ENCODE measurements around the gene CABLES1.

Gene CABLES1

DNA sequence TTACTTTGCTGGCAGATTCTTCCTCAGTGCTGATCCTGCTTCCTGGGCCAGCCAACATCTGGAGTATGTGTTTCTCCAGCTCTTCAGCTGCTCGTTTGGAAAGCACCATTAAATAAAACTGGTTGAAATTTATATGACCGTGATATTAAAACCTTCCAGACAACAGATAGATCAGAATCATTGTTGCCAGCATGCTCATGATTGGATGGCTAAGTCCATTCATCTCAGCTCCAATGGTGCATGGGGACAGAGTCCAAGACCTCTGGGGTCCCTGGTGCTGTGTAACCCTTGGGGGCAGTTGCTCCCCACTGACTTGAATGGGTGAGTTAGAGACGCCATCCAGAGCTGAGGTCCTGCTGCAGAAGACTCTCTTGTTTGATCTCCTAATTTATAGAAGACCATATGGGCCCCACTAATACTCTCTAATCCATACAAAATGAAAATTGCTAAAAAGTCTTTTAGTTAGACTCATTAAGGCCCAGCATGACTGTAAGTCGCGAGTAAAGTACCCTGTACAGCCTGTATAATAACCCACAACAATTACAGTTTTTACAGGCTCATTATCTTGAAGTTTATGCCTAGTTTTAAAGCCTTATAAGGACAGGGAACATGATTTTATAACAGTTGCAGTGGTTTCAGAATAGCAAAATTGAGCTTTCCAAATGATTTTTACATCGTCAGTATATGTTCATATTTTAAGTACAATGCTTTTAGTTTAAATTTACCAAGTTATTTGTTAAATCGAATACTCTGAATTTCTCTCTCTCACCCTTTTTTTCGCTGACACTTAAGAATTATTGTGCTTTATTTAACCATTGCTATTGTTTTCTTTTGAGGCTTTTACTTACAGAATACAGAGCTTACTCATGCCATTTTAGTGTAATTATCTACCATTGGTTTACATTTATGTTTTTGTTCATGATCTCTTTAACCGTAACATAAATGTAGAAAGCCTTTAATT lies 60.0 kb downstream of the CABLES1 start:
- DNase-seq (ENCODE audit: low read depth) = no peak

DNA sequence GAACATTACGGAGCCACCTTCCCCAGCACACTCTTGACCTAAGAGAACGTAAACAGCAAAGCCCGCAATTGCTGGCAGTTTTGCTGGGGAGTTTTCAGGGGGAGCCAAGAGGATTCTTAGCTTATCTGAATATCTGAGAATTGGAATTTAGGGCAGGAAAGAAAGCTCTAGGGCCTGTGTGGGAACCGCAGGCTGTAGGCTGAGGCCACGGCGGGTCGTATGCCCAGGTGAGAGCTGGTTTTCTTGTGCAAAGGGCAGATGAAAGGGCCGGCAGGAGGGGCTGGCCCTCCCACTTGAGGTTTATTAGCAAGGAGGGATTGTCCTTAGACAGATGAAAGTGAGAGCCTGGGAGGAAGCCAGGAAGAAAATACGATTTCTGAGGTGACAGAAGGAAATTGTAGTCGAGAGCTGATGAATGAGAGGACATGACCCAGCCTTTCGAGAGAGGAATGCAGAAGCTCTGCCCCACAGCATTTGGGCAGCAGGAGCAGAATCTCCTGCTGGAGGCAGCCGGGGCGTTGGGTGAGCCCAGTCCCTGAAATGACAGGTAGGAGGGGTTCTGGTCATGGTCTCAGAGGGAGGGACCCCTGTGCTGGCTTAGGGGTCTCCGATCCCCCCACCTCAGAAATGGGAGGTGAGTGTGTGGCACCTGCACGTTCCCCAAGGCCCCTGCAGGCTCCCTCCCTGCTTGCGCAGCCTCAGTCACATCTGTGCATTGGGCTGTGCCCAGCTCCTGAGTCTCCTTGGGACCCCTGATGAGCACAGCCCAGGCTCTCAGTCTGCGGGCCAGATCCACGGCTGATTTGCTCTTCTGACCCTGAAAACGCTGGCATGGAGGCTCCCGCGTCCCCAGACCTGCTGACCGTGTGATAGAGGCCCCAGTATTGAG lies 61.1 kb downstream of the CABLES1 start:
- DNase-seq (ENCODE audit: low read depth) = no peak

DNA sequence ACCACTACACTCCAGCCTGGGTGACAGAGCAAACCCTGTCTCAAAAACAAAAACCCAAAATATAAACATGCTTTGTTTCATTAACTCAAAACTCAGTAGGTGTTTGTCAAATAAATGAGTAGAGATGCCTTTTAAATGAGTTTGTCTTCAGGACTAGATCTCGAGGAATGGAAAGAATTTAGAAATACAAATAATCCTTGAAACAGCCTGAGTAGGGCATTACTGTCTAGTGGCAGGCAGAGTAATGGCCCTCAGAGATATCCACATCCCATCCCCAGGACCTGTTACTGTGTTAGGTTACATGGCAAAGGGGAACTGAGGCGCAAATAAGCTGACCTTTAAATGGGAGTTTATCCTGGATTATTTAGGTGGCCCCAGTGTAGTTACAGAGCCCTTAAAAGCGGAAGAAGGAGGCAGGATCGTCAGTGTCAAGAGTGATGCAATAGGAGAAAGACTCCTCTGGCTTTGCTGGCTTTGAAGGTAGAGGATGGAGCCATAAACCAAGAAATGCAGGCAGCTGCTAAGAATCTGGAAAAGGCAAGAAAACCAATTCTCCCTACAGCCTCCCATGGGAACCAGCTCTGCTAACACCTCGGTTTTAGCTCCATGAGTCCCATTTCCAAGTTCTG lies 63.0 kb downstream of the CABLES1 start:
- no peak for DNase-seq (ENCODE audit: low read depth)

DNA sequence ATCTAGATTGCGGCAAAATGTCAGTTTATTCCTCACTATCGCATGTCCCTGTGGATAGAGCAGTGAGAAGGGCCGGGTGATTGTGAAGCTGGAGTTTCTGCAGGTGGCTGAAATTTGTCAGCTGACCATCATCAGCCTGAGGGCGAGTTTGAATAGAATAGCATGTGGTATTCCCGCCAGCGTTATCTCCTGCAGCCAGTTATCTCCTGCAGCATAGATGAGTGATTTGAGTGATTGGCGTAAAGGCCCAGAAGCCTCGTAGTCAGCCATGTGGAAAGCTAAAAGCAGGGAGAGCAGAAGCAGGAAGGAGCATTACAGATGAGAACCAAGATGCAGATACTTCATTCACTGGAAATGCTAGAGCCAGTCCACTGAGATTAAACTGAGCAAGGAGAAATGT lies 65.5 kb downstream of the CABLES1 start:
- no peak for DNase-seq (ENCODE audit: low read depth)

DNA sequence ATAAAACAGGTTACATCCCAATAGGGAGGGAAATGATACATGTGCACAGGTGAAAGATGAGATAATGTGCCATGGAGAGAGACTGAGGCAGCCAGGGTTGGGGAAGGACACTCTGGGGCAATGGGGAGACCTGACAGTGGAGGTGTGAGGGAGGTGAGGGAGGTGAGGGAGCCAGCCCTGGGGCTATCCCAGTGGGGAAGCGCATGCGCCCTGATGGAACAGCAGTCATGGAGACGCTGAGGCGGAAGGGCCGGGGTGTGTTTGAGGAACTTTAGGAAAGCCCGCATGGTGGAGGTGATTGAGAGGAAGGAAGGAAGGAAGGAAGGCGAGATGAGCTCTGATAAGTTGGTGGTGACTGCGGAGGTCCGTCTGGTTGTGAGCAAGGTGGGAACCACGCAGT lies 66.5 kb downstream of the CABLES1 start:
- DNase-seq (ENCODE audit: low read depth) = no peak

DNA sequence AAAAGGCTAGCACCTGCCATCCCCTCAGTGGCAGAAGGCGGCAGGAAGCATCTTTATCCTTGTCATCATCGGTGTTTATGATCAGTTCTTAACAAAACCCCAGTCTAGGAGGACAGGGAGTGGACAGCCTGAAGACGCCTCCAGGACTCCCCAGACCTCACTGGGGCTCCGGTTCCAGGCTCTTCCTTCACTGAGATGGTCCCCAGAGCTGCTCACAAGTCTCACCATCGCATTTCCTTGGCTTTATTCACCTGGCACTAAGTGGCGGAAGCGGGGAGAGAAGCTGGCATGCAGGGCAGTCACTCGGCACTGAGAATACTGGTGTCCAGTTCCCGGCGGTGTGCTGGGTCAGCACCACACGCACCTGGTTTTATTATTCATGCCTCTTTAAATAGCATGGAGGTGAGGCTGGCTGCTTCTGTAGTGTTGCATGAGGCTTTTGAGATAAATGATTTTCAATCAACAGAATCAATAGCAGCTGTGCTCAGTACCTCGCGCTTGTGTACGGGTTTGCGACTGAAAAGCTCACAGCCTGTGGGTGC lies 68.7 kb downstream of the CABLES1 start:
- no peak for DNase-seq (ENCODE audit: low read depth)

DNA sequence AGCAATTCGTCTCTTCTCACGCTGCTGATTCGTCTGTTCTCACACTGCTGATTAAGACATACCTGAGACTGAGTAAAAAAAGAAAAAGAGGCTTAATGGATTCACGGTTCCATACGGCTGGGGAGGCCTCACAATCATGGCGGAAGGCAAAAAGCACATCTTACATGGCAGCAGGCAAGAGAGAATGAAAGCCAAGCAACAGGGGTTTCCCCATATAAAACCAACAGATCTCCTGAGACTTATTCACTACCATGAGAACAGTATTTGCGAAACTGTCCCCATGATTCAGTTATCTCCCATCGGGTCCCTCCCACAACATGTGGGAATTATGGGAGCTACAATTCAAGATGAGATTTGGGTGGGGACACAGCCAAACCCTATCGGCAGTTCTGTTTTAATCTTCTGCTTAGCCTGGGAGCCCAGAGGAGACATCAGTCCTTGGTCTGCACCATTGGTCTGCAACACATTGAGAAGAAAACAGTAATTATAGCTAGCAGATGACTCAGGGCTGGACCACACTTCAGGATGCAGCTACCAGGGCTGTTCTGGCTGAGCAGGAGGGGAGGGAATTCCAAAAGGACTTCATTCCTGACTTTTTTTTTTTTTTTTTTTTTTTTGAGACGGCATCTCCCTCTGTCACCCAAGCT lies 69.4 kb downstream of the CABLES1 start:
- no peak for DNase-seq (ENCODE audit: low read depth)

DNA sequence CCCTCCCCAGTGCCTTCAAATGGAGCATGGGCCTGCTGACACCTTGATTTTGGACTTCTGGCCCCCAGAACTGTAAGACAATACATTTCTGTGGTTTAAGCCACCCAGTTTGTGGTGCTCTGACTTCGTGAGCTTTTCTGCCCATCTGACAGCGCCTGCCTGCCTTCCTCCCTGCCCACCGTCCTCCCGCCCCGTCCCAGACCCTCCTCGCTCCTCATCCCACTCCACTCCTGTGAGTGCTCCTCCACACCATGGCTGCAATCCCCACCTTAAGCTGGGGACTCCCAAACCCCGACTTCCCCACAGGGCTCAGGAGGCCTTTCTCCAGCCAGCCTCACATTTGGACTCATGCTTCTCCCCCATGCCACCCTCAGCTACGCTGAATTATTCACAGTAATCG lies 70.7 kb downstream of the CABLES1 start:
- DNase-seq (ENCODE audit: low read depth) = no peak

DNA sequence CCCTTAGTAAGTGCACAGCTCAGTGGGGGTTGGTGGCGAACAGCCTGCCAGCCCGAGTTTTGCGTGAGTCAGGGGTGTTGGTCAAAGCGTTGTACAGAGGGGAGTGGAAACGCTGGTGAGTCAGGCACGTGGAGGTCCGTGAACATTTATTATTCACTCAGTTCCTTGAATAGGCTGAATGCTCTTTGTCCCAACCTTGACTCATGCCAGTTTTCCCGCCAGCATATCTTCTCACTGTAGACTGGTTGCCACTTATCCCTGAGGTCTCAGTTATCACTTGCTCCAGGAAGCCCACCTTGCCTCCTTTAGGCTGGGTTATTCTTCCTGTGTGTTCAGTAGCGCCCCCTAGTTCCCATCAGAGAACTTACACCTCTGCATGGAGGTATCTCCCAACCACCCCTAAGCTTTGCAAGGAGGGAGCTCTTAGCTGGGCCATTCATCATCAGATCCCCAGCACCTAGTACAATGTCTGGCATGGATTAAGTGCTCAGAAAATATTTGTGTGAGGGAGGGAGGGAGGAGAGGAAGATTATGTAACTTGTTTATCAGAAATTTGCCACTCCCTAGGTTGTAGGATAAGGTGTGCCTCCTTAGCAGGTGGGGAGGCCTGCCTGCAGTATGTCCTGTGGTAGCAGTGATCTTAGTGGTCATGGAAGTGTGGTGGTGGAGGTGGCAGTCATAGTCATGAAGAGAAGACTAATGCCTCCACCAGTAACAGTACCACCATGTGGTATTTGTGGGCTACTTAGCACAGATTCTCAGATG lies 72.1 kb downstream of the CABLES1 start:
- no peak for DNase-seq (ENCODE audit: low read depth)

DNA sequence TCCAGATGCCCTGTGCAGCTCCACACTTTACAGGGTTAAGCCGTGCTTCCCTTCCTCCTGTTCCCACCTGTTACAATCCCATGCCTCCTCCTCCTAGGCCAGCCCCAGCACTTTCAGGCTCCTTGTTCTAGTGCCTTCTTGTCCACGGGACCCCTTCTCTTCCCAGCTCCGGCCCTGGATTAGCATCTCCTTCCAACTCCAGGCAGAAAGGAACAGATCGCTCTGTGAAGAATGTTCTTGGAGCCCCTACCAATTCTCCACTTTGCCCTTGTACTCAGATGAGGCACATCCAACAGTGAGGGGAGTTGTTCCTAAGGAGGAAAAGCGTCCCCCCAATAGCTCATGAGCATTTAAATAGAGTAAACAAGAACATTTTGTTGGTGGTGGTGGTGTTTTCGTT lies 72.7 kb downstream of the CABLES1 start:
- no peak for DNase-seq (ENCODE audit: low read depth)

DNA sequence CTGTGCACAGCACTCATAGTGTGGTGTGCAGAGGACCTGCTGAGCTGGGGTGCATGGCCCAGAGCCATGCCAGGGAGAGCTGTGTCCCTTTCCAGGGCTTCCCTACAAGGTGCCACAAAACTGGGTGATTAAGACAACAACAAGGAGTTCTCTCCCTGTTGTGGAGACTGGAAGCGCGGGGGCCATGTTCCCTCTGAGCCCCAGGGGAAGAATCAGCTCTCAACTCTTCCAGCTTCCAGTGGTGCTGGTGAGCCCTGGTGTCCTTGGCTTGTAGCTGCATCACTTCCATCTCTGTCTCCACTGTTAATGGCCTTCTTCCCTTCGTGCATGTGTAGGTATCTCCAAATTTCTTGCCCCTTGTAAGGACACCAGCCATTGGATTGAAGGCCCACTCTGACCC lies 73.3 kb downstream of the CABLES1 start:
- DNase-seq (ENCODE audit: low read depth) = no peak

DNA sequence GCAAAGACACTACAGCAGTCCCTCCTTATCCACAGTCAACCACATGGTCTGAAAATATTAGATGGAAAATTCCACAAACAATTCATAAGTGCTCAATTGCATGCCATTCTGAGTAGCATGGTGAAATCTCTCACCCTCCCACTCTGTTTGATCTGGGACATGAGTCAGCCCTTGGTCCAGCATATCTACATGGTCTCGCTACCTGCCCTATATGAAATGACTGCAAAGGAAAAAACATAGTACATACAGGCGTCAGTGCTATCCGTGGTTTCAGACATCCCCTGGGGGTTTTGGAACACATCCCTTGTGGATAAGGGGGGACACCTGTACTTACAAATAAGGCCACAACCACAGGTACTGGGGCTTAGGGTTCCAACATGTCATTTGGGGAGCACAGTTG lies 73.7 kb downstream of the CABLES1 start:
- no peak for DNase-seq (ENCODE audit: low read depth)

DNA sequence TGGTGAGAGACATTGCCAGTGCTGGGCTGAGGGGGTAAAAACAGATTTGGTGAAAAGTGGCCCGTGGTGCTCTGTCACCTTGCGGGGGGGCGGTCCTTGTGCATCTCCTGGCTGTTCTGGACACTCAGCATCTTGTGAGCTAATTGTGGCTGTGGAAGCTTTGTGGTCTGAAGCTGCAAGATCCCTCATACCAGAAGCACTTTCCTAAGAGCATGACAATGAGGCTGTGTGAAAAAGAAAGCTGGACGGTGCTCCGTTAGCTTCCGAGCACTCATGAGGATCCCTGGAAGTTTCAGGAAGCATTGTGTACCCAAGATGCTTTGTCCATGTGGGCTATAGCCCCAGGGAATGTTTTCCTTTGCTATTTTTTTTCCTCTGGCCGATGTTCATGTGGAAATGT lies 74.5 kb downstream of the CABLES1 start:
- DNase-seq (ENCODE audit: low read depth) = no peak

DNA sequence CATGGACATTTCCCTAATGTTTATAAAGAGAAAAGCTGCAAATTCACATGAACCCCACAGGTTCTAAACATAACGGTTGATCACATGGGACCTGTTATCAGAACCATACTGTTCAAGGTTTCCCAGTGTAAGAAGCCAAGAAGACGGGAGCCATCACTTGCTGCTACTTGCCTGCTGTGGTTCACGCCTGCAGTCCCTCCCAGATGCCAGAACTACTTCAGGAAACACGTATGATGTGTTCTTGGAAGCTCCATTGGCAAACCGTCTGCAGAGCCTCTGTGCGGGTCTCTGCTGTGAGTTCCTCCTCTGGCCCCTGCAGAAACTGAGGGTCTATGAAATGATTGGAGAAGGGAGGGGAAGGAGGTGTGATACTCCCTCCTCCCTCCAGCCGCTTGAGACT lies 75.2 kb downstream of the CABLES1 start:
- no peak for DNase-seq (ENCODE audit: low read depth)

DNA sequence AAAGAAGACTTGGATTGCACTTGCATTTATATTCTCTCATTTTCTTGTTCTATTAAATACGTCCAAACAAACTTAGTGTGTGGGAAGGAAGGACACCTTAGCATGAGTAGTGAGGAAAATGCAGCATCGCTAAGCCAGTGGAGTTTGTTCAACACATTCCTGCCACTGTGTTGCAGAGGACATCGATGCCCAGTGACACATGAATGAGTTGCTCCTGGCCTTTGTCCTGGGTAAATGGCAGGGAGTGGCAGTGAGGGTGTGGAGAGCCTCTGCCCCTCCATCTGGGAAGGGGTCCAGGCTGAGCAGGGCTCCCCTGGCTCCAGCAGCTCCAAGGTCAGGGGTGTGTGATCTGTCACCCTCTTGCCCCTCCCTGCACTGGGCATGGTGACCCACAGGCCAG lies 75.9 kb downstream of the CABLES1 start:
- no peak for DNase-seq (ENCODE audit: low read depth)

DNA sequence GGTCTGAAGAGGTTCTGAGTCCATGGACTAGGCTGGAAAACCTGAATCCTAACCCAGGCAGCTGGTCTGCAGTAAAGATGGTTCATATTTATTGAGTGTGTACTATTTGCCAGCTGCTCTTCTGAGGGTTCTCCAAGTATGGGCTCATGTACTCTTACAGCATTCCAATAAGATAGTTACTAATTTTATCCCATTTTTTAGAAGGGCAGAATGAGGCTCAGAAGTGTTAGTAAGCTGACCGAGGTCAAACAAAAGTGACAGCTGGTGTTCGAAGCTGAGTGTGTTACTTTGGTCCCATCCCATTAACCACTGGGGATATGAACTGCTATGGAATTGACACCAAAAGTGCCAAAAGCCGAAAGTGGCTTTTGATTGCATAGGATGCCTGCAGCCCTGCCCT lies 76.9 kb downstream of the CABLES1 start:
- DNase-seq (ENCODE audit: low read depth) = no peak

DNA sequence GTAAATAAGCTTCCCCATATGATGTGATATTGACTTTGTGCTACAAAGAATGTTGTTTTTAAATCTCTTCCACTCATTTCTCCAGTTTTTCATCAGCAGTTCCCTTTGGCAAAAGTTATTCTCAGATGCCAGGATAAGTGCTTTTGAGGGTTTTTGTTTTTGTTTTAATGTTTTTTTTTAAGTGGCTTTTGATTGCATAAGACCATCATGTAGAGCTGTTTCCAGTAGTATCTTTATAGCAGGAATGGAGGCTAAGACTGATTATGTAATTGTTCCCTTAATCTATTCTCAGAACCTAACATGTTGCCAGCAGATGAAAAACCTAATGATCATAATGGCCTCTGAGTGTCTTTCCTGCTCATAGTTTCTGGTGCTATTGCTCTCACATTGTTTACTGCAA lies 77.9 kb downstream of the CABLES1 start:
- peak; percentile 58 for DNase-seq (ENCODE audit: low read depth)

DNA sequence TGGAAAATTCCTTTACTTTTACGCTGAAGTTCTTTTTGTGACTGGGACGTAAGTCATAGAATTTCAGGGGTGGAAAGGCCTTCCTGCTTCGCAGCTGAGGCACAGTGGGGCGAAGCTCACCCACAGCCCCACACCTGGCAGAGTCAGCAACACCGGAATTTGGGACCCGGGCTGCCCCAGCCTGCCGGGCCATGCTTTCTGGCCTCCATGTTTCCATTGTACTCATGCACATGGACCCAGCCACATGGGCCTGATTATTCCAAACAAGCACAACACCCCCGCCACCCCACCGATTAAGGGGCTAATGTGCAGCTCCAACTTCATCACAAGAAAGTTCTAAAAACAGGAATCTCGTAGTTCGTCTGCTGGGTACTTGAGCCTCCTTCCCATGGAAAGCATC lies 82.5 kb downstream of the CABLES1 start:
- no peak for DNase-seq (ENCODE audit: low read depth)

DNA sequence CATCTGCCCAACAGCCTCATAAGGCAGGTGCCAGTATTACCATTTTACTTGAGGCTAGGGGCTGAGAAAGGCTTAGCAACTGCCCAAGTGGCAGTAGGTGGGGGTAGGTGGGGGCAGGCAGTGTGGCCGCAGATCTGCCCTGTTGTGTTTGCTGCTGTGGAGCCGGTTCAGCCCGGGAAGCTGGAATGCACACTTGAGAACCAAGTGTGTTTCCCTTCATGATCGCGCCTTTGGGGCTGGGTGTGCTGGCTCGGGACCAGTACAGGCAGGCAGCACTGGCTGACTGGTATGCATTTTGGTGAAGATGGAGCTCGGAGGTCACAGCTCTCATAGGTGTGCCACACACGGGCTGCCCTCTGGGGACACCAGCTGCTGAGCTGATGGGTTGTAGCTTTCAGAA lies 85.1 kb downstream of the CABLES1 start:
- no peak for DNase-seq (ENCODE audit: low read depth)

DNA sequence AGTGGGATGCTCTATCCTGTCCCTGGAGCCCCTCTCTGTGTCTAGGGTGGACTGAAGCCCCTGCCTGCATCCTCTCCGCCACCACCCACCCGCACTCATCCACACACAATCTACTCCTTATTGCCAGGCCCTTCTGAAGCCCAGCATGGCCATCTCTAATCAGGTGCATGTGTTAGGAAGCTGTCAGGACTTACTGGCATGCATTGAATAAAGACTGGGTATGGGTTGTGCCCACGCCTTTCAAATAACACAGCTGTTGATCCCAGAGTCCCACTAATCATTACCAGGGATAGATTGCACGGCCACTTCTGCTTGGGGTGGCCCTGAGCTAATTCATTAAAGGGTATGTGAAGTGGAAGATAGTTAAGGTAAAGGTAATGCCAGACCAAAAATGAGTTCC lies 88.4 kb downstream of the CABLES1 start:
- no peak for DNase-seq (ENCODE audit: low read depth)

DNA sequence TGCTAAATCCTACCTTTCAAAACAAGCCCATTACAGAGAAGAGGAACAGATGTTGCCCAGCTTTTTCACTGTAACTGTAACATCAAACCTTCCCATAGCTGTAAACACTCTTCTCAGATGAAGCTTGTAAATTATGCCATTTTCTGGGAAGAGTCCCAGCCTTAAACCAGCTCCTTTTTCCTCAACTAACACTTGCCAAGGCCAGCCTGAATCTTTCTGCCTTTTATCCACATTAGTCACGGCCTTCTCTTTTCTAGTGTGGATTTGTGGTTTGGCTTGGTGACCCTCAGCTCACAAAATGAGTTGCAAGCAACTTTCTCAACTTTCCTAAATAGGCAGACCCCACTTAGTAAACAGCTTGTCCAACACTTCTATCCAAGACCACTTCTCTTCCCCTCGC lies 90.2 kb downstream of the CABLES1 start:
- peak; percentile 96 for DNase-seq (ENCODE audit: low read depth)
